H1 (cell line): ENCODE measurements around the gene GPR35. TPM values are rescaled to one million over a fixed set of nuclear protein-coding genes. Genes with fewer than 3 reads are reported as not detected.
A peak's percentile ranks its signal among the peaks of the same experiment; 100 is the strongest.

Experiments used
- CTCF ChIA-PET: fragments of 300-600 bp; sonication (Branson Sonifier 250); formaldehyde crosslinking; loops from one replicate; lab custom pipeline; 2021; ENCODE audit not compliant: partially characterized antibody; lab: Charles Lee
- POLR2A ChIA-PET: fragments of 300-600 bp; sonication (Branson Sonifier 250); formaldehyde crosslinking; loops from one replicate; lab custom pipeline; 2021; ENCODE audit warnings: inconsistent platforms; ENCODE audit not compliant: partially characterized antibody; lab: Charles Lee
- DNase-seq, 2 experiments: peaks; one replicate each; pipeline versions ENCODE4 v3.0.0 to v3.0.0-alpha.2; 2010 to 2022; ENCODE audit warnings: low spot score in 2 of 2, low read depth in 1 of 2, mixed read lengths in 1 of 2
- FAIRE-seq: peaks from 2 replicates; lab custom pipeline; 2011; peaks lifted over from hg19 to GRCh38; lab: Jason Lieb, UNC
- H2AFZ ChIP-seq: 2 replicates; pipeline ENCODE4 v1.8.1; 2012; ENCODE audit warnings: low read length, inconsistent platforms
- H2AK5ac ChIP-seq: 2 replicates; pipeline ENCODE4 v1.6.1; 2013; ENCODE audit warnings: low read depth, low read length
- H2BK120ac ChIP-seq: replicated peaks from 2 replicates; pipeline ENCODE3; 2013; ENCODE audit warnings: low read depth, low read length, inconsistent platforms
- H2BK12ac ChIP-seq: 2 replicates; pipeline ENCODE4 v1.6.1; 2013; ENCODE audit warnings: low read depth, low read length
- H2BK15ac ChIP-seq: 2 replicates; pipeline ENCODE4 v1.6.1; 2013; ENCODE audit warnings: low read length
- H2BK20ac ChIP-seq: 2 replicates; pipeline ENCODE4 v1.6.1; 2013; ENCODE audit warnings: low read length
- H2BK5ac ChIP-seq: 2 replicates; pipeline ENCODE4 v1.6.1; 2013; ENCODE audit warnings: low read depth, low read length
- H3K14ac ChIP-seq: 2 replicates; pipeline ENCODE4 v1.6.1; 2013; ENCODE audit warnings: inconsistent platforms; ENCODE audit not compliant: insufficient read length
- H3K18ac ChIP-seq: 2 replicates; pipeline ENCODE4 v1.6.1; 2013; ENCODE audit warnings: low read length; ENCODE audit errors: extremely low read depth
- H3K23ac ChIP-seq: 2 replicates; pipeline ENCODE4 v1.6.1; 2013; ENCODE audit warnings: inconsistent platforms; ENCODE audit not compliant: insufficient read length
- H3K23me2 ChIP-seq: 2 replicates; pipeline ENCODE4 v1.6.1; 2013; ENCODE audit warnings: low read depth, low read length
- H3K27ac ChIP-seq: 2 replicates; pipeline ENCODE4 v1.6.1; 2011; ENCODE audit warnings: low read depth, low read length, inconsistent platforms
- H3K27me3 ChIP-seq, 4 experiments: replicated peaks in 1 of 4; 1 replicate in 1 of 4; 2 replicates in 3 of 4; pipeline versions ENCODE4 v1.6.1 to v1.8.1; 2011 to 2013; ENCODE audit warnings: low read length in 3 of 4, mild to moderate bottlenecking in 3 of 4, inconsistent platforms in 2 of 4, mixed read lengths in 2 of 4, moderate library complexity in 1 of 4; ENCODE audit not compliant: control insufficient read depth in 3 of 4, insufficient read depth in 3 of 4; ENCODE audit errors: extremely low read depth in 1 of 4
- H3K36me3 ChIP-seq, 4 experiments: 2 replicates each; pipeline versions ENCODE4 v1.6.1 to v1.8.1; 2011 to 2013; ENCODE audit warnings: mild to moderate bottlenecking in 4 of 4, low read length in 3 of 4, moderate library complexity in 2 of 4, control low read depth in 1 of 4, inconsistent platforms in 1 of 4; ENCODE audit not compliant: insufficient read depth in 4 of 4, control insufficient read depth in 2 of 4
- H3K4ac ChIP-seq: replicated peaks from 2 replicates; pipeline ENCODE3; 2013; ENCODE audit warnings: low read length, low read depth, mixed read lengths, inconsistent platforms; ENCODE audit not compliant: insufficient read length
- H3K4me1 ChIP-seq, 4 experiments: replicated peaks in 1 of 4; 1 replicate in 1 of 4; 2 replicates in 3 of 4; pipeline versions ENCODE4 v1.6.1 to v1.8.1; 2011 to 2013; ENCODE audit warnings: low read length in 3 of 4, inconsistent platforms in 2 of 4, mixed read lengths in 1 of 4; ENCODE audit not compliant: insufficient read depth in 4 of 4, control insufficient read depth in 3 of 4
- H3K4me2 ChIP-seq, 2 experiments: 2 replicates each; pipeline versions ENCODE4 v1.6.1 to v1.8.1; 2011 to 2013; ENCODE audit warnings: low read depth in 2 of 2, low read length in 2 of 2, control low read depth in 1 of 2, inconsistent platforms in 1 of 2, mild to moderate bottlenecking in 1 of 2; ENCODE audit not compliant: insufficient read depth in 1 of 2
- H3K4me3 ChIP-seq, 4 experiments: fragments of 200-600, 300-600 bp in 1 of 4; sonication (generic), shearing (Covaris generic), sonication (Bioruptor Twin) in 1 of 4; 2 replicates each; pipeline versions ENCODE4 v1.5.1 to v1.8.1; 2011 to 2016; ENCODE audit warnings: low read length in 4 of 4, low read depth in 3 of 4, control low read depth in 2 of 4, inconsistent platforms in 2 of 4, mild to moderate bottlenecking in 2 of 4, mixed read lengths in 1 of 4, moderate library complexity in 1 of 4; ENCODE audit not compliant: insufficient read depth in 2 of 4; ENCODE audit errors: extremely low read depth in 1 of 4
- H3K56ac ChIP-seq: replicated peaks from 2 replicates; pipeline ENCODE3; 2013; ENCODE audit warnings: low read depth, mild to moderate bottlenecking, mixed read lengths, low read length, inconsistent platforms; ENCODE audit not compliant: insufficient read length
- H3K79me1 ChIP-seq: 2 replicates; pipeline ENCODE4 v1.6.1; 2013; ENCODE audit warnings: low read depth, low read length, control low read depth
- H3K79me2 ChIP-seq, 2 experiments: 2 replicates each; pipeline versions ENCODE4 v1.6.1 to v1.8.1; 2012 to 2013; ENCODE audit warnings: low read length in 2 of 2, mild to moderate bottlenecking in 2 of 2, inconsistent platforms in 1 of 2; ENCODE audit not compliant: insufficient read depth in 2 of 2, control insufficient read depth in 1 of 2
- H3K9ac ChIP-seq, 4 experiments: replicated peaks in 1 of 4; 1 replicate in 1 of 4; 2 replicates in 3 of 4; pipeline versions ENCODE4 v1.6.1 to v1.8.1; 2011 to 2013; ENCODE audit warnings: low read depth in 3 of 4, low read length in 3 of 4, control low read depth in 2 of 4, mild to moderate bottlenecking in 2 of 4, moderate library complexity in 2 of 4, inconsistent platforms in 1 of 4; ENCODE audit errors: extremely low read depth in 1 of 4
- H3K9me3 ChIP-seq, 2 experiments: 2 replicates each; pipeline versions ENCODE4 v1.6.1 to v1.8.1; 2012 to 2013; ENCODE audit warnings: mild to moderate bottlenecking in 2 of 2, moderate library complexity in 2 of 2, control low read depth in 1 of 2, inconsistent platforms in 1 of 2, low read depth in 1 of 2, low read length in 1 of 2, mixed read lengths in 1 of 2; ENCODE audit not compliant: insufficient read depth in 2 of 2
- H4K20me1 ChIP-seq, 2 experiments: replicated peaks in 1 of 2; 2 replicates each; pipeline versions ENCODE3 to v1.8.1; 2011 to 2013; ENCODE audit warnings: inconsistent platforms in 2 of 2, low read length in 2 of 2, mild to moderate bottlenecking in 1 of 2; ENCODE audit not compliant: insufficient read depth in 2 of 2, control insufficient read depth in 1 of 2
- H4K5ac ChIP-seq: 2 replicates; pipeline ENCODE4 v1.6.1; 2013; ENCODE audit warnings: low read length, low read depth, mixed read lengths, inconsistent platforms; ENCODE audit not compliant: insufficient read length
- H4K8ac ChIP-seq: 2 replicates; pipeline ENCODE4 v1.8.0; 2013; ENCODE audit warnings: mild to moderate bottlenecking, moderate library complexity, low read length, inconsistent platforms; ENCODE audit not compliant: insufficient read depth; ENCODE audit errors: extremely low read depth
- H4K91ac ChIP-seq: replicated peaks from 2 replicates; pipeline ENCODE3; 2013; ENCODE audit warnings: low read length, mixed read lengths, inconsistent platforms; ENCODE audit not compliant: insufficient read length
- ASH2L ChIP-seq: fragments of 200-600, 300-600 bp; sonication (generic); IDR thresholded peaks from one replicate; pipeline ENCODE4 v1.7.1; 2017; ENCODE audit warnings: low read length
- ATF3 ChIP-seq: IDR thresholded peaks from 2 replicates; pipeline ENCODE4 v1.6.1; 2011; ENCODE audit warnings: low read depth, mild to moderate bottlenecking, low read length; ENCODE audit not compliant: insufficient read depth
- CBX5 ChIP-seq: fragments of 300-800, 300-1000 bp; sonication (generic); IDR thresholded peaks from 2 replicates; pipeline ENCODE4 v1.7.1; 2016; ENCODE audit warnings: antibody characterized with exemption, low read length, low read depth
- E2F6 ChIP-seq: IDR thresholded peaks from 2 replicates; pipeline ENCODE4 v1.6.1; 2012; ENCODE audit warnings: inconsistent platforms
- EGR1 ChIP-seq: IDR thresholded peaks from 2 replicates; pipeline ENCODE4 v1.6.1; 2011; ENCODE audit warnings: low read depth, low read length, borderline replicate concordance
- GABPA ChIP-seq: IDR thresholded peaks from 2 replicates; pipeline ENCODE4 v1.6.1; 2011; ENCODE audit warnings: mild to moderate bottlenecking, low read length, moderate library complexity, borderline replicate concordance; ENCODE audit not compliant: insufficient read depth
- GTF2F1 ChIP-seq: IDR thresholded peaks from 2 replicates; pipeline ENCODE4 v1.6.1; 2012; ENCODE audit warnings: low read depth, low read length, improper control_type of control experiment, borderline replicate concordance
- KDM1A ChIP-seq: fragments of 200-600, 300-600 bp; sonication (generic); IDR thresholded peaks from 2 replicates; pipeline ENCODE4 v1.7.1; 2016; ENCODE audit warnings: mild to moderate bottlenecking, low read length, borderline replicate concordance
- NANOG ChIP-seq: IDR thresholded peaks from 2 replicates; pipeline ENCODE4 v1.6.1; 2011; ENCODE audit warnings: low read length, low read depth, mild to moderate bottlenecking, inconsistent platforms; ENCODE audit not compliant: insufficient read depth, poor library complexity, severe bottlenecking
- RXRA ChIP-seq: IDR thresholded peaks from 2 replicates; pipeline ENCODE4 v1.6.1; 2011; ENCODE audit warnings: low read depth, mild to moderate bottlenecking, low read length, moderate library complexity; ENCODE audit not compliant: insufficient read depth
- SP1 ChIP-seq: IDR thresholded peaks from 2 replicates; pipeline ENCODE4 v1.6.1; 2011; ENCODE audit warnings: low read depth, low read length
- SUZ12 ChIP-seq: fragments of 200-600 bp; sonication (generic); IDR thresholded peaks from 2 replicates; pipeline ENCODE4 v1.6.1; 2012; ENCODE audit warnings: mild to moderate bottlenecking, inconsistent platforms, low read length, moderate library complexity, mixed read lengths
- WGBS, 2 experiments: shearing (Covaris generic) in 1 of 2; methylation state at CpG; one replicate each; pipeline versions ENCODE4 v1.1.6 to v1.1.7; 2013 to 2015; ENCODE audit warnings: low lambda C conversion rate in 2 of 2, mixed read lengths in 2 of 2, inconsistent platforms in 1 of 2, low coverage in 1 of 2, missing lambda C conversion rate in 1 of 2; ENCODE audit not compliant: insufficient replicate concordance in 2 of 2, insufficient coverage in 1 of 2, insufficient read length in 1 of 2; ENCODE audit errors: extremely low coverage in 1 of 2, missing lambda C conversion rate in 1 of 2; 5-methylcytosine and 5-hydroxymethylcytosine counted together
- polyA plus RNA-seq, 7 experiments: library from polyadenylated mRNA; depleted of rRNA in 3 of 7; stranded (reverse) in 5 of 7; unstranded in 2 of 7; fragments of >200 nt in 5 of 7; fragments of 200-250 nt in 2 of 7; gene quantifications; 1 replicate in 5 of 7; 2 replicates in 1 of 7; 4 replicates in 1 of 7; pipeline versions ENCODE4 v1.2.1 to v1.2.3, GENCODE V29; 2011 to 2013; ENCODE audit warnings: missing spikeins in 2 of 7, mixed read lengths in 2 of 7
- total RNA-seq: library from RNA; stranded (reverse); fragmentation: NEBNext Ultra II Directional; extraction: Animal tissue kit (Norgen Biotek cat#: 25700); gene quantifications from 2 replicates; pipeline ENCODE4 v1.2.1, GENCODE V29; 2021

The GPR35 gene
- total and polyA plus RNA-seq, 2 of the 8 experiments (the other 6 are each of a cell fraction or from before 2014, with no cell fraction given), result 0.47 TPM; not detected in 1

- H2AFZ ChIP-seq, result no peak overlapping the region
- peaks cover 0 to 10% (median 6%) of the 10 kb centered on the region in 4 experiments; a peak in 5 of 7 replicates for H3K4me1 ChIP-seq
- peak in 1 of 2 experiments; percentile 14 for DNase-seq
- no peak overlapping the region for H3K14ac ChIP-seq
- H2BK5ac ChIP-seq, result no peak overlapping the region
- peaks cover 0 to 4% (median 2%) of the 10 kb centered on the region in 4 experiments; a peak in 3 of 7 replicates for H3K27me3 ChIP-seq
- no peak for FAIRE-seq
- ChIA-PET POLR2A (no interaction called here), CTCF (no interaction called here)
- H4K8ac ChIP-seq, result no peak overlapping the region
- no peak overlapping the region for H3K4me2 ChIP-seq
- H3K23me2 ChIP-seq, result no peaks in the 10 kb centered on the region
- H3K79me1 ChIP-seq, result no peaks in the 10 kb centered on the region
- H2BK20ac ChIP-seq, result no peak overlapping the region
- no peak overlapping the region for H2BK12ac ChIP-seq
- no peak overlapping the region for H3K18ac ChIP-seq
- no peaks in the 10 kb centered on the region for H3K9me3 ChIP-seq
- no peaks in the 10 kb centered on the region for H4K20me1 ChIP-seq
- H2AK5ac ChIP-seq, result no peak overlapping the region
- 91% methylated on average over 13 of the region's 13 CpGs; no CpG with 5 or more reads in 1 of the 2 experiments for WGBS, 2 experiments
- no peak overlapping the region for H3K56ac ChIP-seq
- no peak overlapping the region for H4K91ac ChIP-seq
- H3K23ac ChIP-seq, result no peak overlapping the region
- no peaks in the 10 kb centered on the region for H3K79me2 ChIP-seq
- no peaks in the 10 kb centered on the region for H3K36me3 ChIP-seq
- no peak overlapping the region for H2BK120ac ChIP-seq
- no peak overlapping the region for H3K9ac ChIP-seq
- no peak overlapping the region for H2BK15ac ChIP-seq
- no peak overlapping the region for H3K4me3 ChIP-seq
- no peak overlapping the region for H4K5ac ChIP-seq
- no peak overlapping the region for H3K27ac ChIP-seq
- H3K4ac ChIP-seq, result no peak overlapping the region
- TF ChIP-seq EGR1, result no peak
- TF ChIP-seq CBX5, result no peak
- no peak for TF ChIP-seq SP1
- TF ChIP-seq ASH2L, result no peak
- no peak for TF ChIP-seq RXRA
- no peak for TF ChIP-seq SUZ12
- TF ChIP-seq NANOG, result no peak
- no peak for TF ChIP-seq KDM1A
- TF ChIP-seq GABPA, result no peak
- TF ChIP-seq GTF2F1, result no peak
- TF ChIP-seq E2F6, result no peak
- TF ChIP-seq ATF3, result no peak
Observed at GRCh38 chr2:240650254-240650965, 25.1 kb downstream of the GPR35 start.
